Jurkat, Clone E6-1 (cell line): ENCODE results near the gene PDE6A.
"Not testable (repeated sequence)": the region's sequence is repeated elsewhere in the genome, so short reads cannot be mapped to it uniquely, and the experiment has no call there.

Experiments
- DNase-seq: peaks from one replicate; pipeline ENCODE4 v3.0.0-alpha.2; 2011; ENCODE audit warnings: low read depth, low spot score
- H3K4me3 ChIP-seq: 2 replicates; pipeline ENCODE4 v1.5.1; 2011; ENCODE audit warnings: mild to moderate bottlenecking, low read length, control low read depth, moderate library complexity

The PDE6A gene

DNA sequence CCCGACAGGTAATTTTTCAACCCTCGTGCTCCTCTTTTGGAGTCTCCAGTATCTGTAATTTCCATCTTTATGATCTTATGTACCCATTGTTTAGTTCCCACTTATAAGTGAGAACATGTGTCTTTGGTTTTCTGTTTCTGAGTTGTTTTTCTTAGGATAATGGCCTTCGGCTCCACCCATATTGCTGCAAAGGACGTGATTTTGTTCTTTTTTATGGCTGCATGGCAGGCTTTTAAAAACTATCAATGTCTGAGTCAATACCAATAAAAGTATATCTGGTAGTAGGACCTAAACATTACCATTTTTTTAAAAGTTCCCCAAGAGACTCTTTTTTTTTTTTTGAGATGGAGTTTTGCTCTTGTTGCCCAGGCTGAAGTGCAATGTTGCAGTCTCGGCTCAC, 12.1 kb upstream of the PDE6A start:
- DNase-seq, result no peak
- H3K4me3 ChIP-seq, result no peak overlapping the region

DNA sequence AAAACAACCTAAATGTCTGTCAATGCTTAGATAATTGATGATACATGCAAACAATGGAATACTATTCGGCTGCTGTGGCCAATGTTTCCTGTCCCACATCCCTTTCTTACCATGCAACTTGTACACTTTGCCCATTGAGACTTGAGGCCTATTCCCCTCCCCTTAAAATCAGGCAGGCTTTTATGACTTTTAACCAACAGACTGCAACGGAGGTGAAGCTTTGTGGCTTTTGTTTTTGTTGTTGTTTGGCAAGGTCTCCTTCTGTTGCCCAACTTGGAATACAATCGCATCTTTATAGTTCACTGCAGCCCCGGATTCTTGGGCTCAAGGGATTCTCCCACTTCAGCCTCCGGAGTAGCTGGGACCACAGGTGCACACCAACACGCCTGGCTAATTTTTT, 10.2 kb upstream of the PDE6A start:
- DNase-seq, result no peak
- H3K4me3 ChIP-seq, result no peak overlapping the region

DNA sequence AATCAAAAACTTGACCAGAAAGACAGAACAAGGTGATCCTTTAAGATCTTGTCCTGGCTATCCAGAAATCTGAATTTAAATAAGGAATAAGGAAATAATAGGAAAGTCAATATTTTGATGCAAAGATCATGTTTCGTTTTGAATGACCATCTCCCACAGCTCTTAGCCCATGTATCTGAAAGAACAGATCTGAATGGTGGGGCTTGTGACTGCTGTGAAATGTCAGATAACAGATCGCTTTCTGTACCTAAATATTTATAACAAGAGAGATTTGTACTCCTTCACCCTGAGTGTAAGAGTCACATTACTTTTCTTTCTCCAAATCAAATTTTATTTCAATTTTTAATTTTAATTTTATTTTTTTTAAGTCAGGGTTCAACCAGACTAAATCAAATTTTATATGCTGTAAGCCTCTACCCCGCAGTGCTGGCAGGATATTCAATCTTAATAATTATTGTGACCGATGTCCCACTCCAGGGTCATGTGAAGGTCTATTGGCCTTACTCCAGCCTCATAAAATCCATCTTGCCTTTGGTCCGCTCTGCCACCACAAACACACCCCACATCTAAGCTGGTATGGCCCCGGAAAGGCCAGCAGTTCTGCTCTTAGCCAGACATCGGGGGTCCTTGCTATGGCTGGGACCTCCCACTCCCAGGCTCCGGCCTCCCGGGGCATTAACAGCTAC, 9.0 kb upstream of the PDE6A start:
- no peak for DNase-seq
- no peak overlapping the region for H3K4me3 ChIP-seq

GRCh38 chr5:149951138-149951749, 6.7 kb upstream of the PDE6A start:
- no peak for DNase-seq
- H3K4me3 ChIP-seq, result no peak overlapping the region

- no peak overlapping the region for H3K4me3 ChIP-seq
Observed at GRCh38 chr5:149948993-149949392, 4.4 kb upstream of the PDE6A start.

GRCh38 chr5:149946118-149946517, 1.5 kb upstream of the PDE6A start:
- H3K4me3 ChIP-seq, result no peak overlapping the region
- no peak for DNase-seq

More at GRCh38 chr5:149948993-149949392, 4.4 kb upstream of the PDE6A start:
- no peak for DNase-seq

DNA sequence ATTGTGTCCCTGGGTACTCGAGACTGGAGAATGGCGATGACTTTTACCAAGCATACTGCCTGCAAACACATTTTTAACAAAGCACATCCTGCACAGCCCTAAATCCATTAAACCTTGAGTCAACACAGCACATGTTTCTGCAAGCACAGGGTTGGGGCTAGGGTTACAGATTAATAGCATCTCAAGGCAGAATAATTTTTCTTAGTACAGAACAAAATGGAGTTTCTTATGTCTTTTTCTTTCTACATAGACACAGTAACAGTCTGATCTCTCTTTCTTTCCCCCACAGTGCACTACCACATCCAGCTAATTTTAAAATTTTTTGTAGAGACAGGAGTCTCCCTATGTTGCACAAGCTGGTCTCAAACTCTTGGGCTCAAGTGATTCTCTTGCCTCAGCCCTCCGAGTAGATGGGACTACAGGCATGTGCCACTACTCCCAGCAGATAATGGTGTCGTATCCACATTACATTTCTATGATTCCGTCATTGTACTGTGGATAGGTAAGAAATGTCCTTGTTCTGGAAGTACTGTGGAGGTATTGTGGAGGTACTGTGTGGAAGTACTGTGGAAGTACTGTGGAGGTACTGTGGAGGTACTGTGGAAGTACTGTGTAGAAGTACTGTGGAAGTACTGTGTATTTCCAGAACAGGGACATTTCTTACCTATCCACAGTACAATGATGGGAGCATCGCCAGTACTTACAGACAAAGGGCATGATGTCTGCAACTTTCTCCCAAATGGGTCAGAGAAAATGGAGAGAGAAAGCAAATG, 1.2 kb downstream of the PDE6A start:
- not testable (repeated sequence) for H3K4me3 ChIP-seq, DNase-seq

DNA sequence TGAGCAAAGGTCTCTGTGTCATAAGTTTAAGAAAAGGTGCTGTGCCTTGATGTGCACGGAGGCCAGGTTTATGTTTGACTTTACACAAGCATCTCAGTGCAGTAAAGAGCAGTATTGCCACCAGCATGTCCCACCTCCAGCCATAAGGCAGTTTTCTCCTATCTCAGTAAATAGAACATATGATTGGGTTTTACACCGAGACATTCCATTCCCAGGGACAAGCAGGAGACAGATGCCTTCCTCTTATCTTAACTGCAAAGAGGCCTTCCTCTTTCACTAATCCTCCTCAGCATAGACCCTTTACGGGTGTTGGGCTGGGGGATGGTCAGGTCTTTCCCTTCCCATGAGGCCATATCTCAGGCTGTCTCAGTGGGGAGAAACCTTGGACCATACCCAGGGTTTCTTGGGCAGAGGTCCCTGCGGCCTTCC, 1.8 kb downstream of the PDE6A start:
- DNase-seq, result not testable (repeated sequence)

GRCh38 chr5:149942199-149942598, 2.4 kb downstream of the PDE6A start:
- H3K4me3 ChIP-seq, result no peak overlapping the region
- no peak for DNase-seq

More for the DNA sequence above, 1.8 kb downstream of the PDE6A start:
- H3K4me3 ChIP-seq, result not testable (repeated sequence)

DNA sequence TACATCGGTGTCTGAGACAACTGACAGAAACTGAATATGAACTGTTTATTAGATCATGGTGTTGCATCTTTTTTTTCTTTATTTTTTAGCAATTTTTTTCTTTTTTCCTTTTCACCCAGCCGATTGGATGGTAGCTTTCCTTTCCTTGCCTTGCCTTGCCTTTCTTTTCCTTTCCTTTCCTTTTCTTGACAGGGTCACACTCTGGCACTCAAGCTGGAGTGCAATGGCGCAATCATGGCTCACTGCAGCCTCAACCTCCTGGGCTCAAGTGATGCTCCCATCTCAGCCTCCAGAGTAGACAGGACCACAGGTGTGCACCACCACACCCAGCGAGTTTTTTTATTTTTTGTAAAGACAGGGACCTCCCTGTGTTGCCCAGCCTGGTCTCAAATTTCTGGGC, 2.8 kb downstream of the PDE6A start:
- H3K4me3 ChIP-seq, result no peak overlapping the region
- DNase-seq, result no peak

GRCh38 chr5:149940941-149941644, 3.5 kb downstream of the PDE6A start:
- DNase-seq, result no peak
- no peak overlapping the region for H3K4me3 ChIP-seq

- DNase-seq, result no peak
- H3K4me3 ChIP-seq, result no peak overlapping the region
Observed at GRCh38 chr5:149940077-149940574, 4.5 kb downstream of the PDE6A start.

DNA sequence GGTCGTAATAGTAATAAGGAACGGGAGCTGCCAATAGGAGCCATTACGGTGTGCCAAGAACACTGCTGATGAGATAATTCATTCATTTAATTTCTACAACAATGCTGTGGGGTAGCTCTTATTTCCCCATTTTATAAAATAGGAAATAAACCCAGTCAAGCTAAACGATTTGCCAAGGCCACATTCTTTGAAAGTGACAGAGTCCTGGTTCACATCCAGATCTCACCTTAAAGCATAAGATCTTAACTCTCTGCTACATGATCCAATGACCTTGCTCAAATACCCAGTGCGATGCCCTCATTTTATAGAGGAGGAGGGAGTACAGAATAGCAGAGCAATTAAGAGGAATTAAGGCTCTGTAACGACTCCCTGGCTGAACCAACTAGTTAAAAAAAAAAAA, 5.0 kb downstream of the PDE6A start:
- DNase-seq, result no peak
- no peak overlapping the region for H3K4me3 ChIP-seq

GRCh38 chr5:149938791-149939358, 5.7 kb downstream of the PDE6A start:
- DNase-seq, result no peak
- no peak overlapping the region for H3K4me3 ChIP-seq

GRCh38 chr5:149938279-149938678, 6.3 kb downstream of the PDE6A start:
- no peak for DNase-seq

GRCh38 chr5:149937610-149938009, 7.0 kb downstream of the PDE6A start:
- DNase-seq, result no peak

More at GRCh38 chr5:149938279-149938678, 6.3 kb downstream of the PDE6A start:
- H3K4me3 ChIP-seq, result no peak overlapping the region

DNA sequence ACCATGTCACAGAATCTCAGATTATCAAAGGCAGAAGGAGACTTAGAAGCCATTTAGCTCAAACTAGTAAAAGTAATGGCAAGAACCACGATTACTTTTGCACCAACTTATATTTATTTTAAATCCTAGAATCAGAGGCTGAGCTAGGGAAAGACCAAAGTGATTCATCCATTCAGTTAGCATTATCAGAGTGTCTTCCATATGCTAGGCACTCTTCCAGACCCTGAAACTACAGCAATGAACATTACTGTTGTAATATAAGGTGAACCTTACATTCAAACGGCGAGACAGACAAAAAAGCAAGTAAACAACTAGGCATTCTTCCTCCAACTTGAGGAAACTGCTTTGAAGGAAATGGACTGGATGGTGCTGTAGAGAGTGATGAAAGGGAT, 7.9 kb downstream of the PDE6A start:
- no peak for DNase-seq
- no peak overlapping the region for H3K4me3 ChIP-seq

More at GRCh38 chr5:149937610-149938009, 7.0 kb downstream of the PDE6A start:
- no peak overlapping the region for H3K4me3 ChIP-seq

DNA sequence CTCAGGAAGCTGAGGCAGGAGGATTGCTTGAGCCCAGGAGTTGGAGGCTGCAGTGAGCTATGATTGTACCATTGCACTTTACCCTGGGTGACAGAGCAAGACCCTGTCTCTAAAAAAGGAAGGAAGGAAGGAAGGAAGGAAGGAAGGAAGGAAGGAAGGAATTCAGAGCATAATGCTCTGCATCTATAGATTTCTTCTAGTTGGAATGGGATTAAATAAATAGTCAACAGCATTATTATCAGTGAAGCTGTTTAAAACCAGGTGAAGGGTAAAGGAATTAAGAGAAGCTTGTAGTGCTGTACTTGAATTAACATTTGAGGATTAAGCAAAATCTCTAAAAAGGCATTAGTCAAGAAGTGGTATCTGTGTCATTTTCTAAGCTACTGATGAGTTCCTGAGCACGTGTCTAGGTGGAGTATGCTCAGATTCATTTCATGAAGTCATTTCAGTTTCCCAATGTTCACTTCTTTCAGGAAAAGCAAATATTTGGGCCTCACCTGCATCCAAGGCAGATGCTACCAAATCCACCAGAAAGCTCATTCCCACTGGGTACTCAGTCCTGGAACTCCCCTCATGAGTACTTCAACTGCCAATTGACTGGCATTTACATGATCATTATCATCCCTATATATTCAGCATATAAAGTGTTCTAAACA, 8.4 kb downstream of the PDE6A start:
- DNase-seq, result no peak
- H3K4me3 ChIP-seq, result no peak overlapping the region
